SIG-M5 (cell line): ENCODE data around the gene RAB4A.
A peak's percentile ranks its signal among the peaks of the same experiment; 100 is the strongest.

Experiments used
- DNase-seq: peaks from one replicate; lab custom pipeline; 2025; lab: John Stamatoyannopoulos, UW

RAB4A gene

DNA sequence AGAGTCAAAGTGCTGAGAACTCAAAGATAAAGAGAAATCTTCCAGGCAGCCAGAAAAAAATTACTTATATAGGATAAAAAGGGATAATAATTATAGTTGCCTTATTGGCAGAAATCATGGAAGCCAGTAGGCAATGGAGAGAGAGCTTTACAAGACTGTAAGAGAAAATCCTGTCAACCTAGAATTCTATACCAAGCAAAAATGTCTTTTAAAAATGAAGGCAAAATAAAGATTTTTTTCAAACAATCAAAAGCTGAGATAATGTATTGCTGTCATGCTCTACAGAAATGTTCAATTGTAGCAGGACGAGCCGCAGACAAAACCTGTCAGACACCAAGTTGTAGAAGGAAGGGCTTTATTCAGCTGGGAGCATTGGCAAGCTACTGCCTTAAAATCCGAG lies 26.8 kb upstream of the RAB4A start:
- DNase-seq: no peak

- DNase-seq: no peak
These were observed 23.0 kb upstream of the RAB4A start for GRCh38 chr1:229247871-229248270.

- DNase-seq: no peak
These were observed 21.8 kb upstream of the RAB4A start for GRCh38 chr1:229248821-229249817.

GRCh38 chr1:229249854-229250644 lies 20.9 kb upstream of the RAB4A start:
- peak; percentile 96 for DNase-seq

GRCh38 chr1:229251185-229251584 lies 19.7 kb upstream of the RAB4A start:
- no peak for DNase-seq

GRCh38 chr1:229252228-229252984 lies 18.5 kb upstream of the RAB4A start:
- no peak for DNase-seq

GRCh38 chr1:229253151-229253974 lies 17.5 kb upstream of the RAB4A start:
- no peak for DNase-seq

DNA sequence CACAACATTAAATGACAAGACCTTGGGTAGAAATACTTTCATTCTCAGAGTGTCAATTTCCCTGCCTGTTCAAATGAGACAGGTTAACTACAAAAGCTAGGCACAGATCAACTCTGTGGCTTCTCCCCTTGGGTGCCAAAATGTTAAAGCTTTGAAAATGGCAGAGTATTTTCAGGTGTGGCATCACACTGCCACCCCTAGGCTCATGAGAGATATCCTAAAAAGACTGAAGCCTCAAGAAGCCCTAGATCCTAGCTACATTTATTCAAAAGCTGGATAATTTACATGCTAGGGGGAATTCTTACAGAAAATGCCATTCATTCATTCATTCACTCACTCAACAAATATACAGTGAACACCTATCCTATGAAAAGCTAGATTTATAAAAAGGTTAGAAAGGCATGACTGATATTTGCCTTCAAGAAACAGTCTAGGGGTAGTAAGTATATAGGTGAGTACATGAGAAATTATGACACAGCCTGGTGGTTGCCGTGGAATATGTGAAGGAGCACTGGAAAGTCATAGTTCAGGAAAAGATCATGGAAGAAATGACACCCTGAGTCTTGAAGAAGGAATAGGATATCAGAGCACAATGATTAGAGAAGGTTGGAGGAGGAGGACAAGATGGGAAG lies 15.9 kb upstream of the RAB4A start:
- no peak for DNase-seq

DNA sequence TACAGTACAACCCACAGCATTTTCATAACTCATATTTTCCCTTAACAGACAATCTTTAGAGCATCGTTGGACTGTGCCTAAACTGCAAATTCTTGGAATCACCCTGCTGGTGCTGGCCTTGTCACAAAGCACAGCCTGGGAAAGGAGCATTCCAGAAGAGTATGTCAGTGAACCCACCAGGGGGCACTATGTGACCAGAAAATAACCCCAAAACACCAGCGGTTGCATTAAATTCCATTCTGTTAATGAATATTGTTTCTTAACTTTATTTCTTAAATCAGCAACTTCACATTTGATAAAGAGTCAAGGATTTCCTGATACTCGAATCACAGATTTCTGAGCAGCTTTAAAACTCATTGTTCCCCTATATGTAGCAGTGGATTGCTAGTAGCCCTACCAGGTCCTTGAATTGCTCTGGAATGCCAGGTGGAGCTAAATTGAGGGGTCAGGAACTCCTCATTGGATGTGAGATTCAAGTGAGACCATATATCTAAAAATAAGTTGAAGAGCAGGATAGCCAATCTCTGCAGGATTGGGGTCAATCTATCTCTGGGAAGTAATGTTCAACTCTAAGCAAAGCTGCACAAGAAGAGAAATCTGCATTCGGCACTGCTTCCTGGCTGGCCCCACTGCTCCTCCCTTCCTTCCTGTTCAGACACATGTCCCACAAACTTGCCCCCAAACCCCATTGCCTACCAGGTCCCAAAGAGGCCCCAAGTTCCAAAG lies 12.7 kb upstream of the RAB4A start:
- no peak for DNase-seq

- DNase-seq: no peak
These were observed 12.2 kb upstream of the RAB4A start for GRCh38 chr1:229258757-229259060.

- no peak for DNase-seq
These were observed 10.6 kb upstream of the RAB4A start for GRCh38 chr1:229260297-229260696.

GRCh38 chr1:229262239-229262638 lies 8.7 kb upstream of the RAB4A start:
- no peak for DNase-seq

DNA sequence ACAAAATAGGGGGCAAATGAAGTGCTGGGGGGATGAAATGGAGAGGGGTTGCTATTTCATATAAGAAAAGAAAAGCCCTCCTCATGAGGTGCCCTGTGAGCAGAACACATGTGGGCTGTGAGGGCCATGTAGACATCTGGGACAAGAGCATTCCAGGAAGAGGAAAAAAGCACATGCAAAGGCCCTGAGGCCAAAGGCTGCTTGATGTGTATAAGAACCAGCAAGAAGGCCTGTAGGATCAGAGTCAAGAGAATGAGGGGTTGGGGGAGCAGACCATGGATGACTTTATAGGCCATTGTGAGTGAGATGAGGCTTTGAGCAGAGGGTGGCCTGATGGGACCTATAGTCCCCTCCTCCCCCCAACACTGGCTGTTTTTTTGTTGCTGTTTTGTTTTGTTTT lies 7.7 kb upstream of the RAB4A start:
- no peak for DNase-seq

DNA sequence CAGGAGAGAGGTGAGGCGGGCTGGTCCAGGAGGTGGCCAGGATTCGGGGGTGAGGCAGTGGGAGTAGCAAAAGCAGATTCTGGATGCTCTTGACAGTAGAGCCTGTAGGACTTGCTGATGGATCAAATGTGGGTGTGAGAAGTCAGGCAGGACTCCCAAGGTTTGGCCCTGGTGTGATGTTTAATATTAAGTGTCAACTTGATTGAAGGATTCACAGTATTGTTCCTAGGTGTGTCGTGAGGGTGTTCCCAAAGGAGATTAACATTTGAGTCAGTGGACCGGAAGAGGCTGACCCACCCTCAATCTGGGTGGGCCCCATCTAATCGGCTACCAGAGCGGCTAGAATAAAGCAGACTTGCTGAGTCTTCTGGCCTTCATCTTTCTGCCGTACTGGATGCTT lies 6.8 kb upstream of the RAB4A start:
- no peak for DNase-seq

DNA sequence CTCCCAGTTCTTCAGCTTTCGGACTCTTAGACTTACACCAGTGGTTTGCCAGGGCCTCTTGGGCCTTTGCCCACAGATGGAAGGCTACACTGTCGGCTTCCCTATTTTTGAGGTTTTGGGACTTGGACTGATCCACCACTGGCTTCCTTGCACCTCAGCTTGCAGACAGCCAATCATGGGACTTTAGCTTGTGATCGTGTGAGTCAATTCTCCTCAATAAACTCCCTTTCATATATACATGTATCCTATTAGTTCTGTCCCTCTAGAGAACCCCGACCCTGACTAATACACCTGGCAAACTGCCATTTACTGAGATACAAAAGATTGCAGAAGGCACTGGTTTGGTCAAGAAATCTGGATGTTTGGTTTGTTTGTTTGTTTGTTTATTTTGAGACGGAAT lies 6.4 kb upstream of the RAB4A start:
- no peak for DNase-seq

GRCh38 chr1:229266274-229266673 lies 4.6 kb upstream of the RAB4A start:
- DNase-seq: no peak

DNA sequence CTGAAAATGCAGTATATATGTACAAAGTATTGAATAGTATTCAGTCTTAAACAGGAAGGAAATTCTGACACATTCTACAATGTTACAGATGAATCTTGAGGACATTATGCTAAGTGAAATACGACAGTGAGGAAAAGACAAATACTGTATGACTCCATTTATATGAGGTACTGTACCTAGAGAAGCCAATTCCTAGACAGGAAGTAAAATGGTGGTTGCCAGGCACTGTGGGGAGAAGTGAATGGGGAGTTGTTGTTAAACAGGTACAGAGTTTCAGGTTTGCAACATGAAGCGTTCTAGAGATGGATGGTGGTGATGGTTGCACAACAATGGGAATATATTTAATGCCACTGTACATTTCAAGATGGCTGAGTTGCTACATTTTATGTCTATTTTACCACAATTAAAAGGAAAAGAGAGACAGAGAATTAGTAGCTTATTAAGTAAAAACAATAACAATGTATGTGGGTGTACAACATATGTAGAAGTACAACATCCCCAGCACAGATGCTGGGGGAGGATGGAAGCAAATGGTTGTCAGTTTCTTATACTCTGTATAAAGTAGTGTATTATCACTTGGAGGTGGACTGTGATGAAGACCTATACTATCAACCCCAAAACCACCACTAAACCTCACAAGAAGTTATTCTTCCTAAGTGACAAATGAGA lies 3.9 kb upstream of the RAB4A start:
- no peak for DNase-seq

- no peak for DNase-seq
These were observed 2.4 kb upstream of the RAB4A start for GRCh38 chr1:229268505-229268904.

GRCh38 chr1:229271448-229272159 lies 693 bp downstream of the RAB4A start:
- no peak for DNase-seq
